Loucy (cell line): ENCODE results near the gene PRR35.
"Not testable (repeated sequence)": the region's sequence is repeated elsewhere in the genome, so short reads cannot be mapped to it uniquely, and the experiment has no call there.

Experiments
- H2AFZ ChIP-seq: fragments of 200-600 bp; sonication (generic); 2 replicates; pipeline ENCODE4 v1.6.0; 2016; ENCODE audit warnings: antibody characterized with exemption, mild to moderate bottlenecking, low read length, moderate library complexity
- H3F3A ChIP-seq: fragments of 200-600 bp; 2 replicates; pipeline ENCODE4 v1.6.0; 2016; ENCODE audit warnings: antibody characterized with exemption, low read depth, mild to moderate bottlenecking
- H3K27me3 ChIP-seq: fragments of 200-600 bp; sonication (generic); 2 replicates; pipeline ENCODE4 v1.6.1; 2014; ENCODE audit warnings: low read length, mild to moderate bottlenecking; ENCODE audit not compliant: insufficient read depth, poor library complexity, severe bottlenecking
- H3K36me3 ChIP-seq: fragments of 200-600 bp; sonication (generic); 2 replicates; pipeline ENCODE4 v1.6.1; 2016; ENCODE audit warnings: low read length; ENCODE audit not compliant: insufficient read depth
- H3K4me1 ChIP-seq: fragments of 200-600 bp; sonication (generic); 2 replicates; pipeline ENCODE4 v1.5.1; 2014; ENCODE audit warnings: low read length, mild to moderate bottlenecking; ENCODE audit not compliant: insufficient read depth, poor library complexity, severe bottlenecking
- H3K4me2 ChIP-seq: fragments of 200-600 bp; sonication (generic); 2 replicates; pipeline ENCODE4 v1.6.0; 2014; ENCODE audit warnings: antibody characterized with exemption, low read length, low read depth, mild to moderate bottlenecking; ENCODE audit not compliant: poor library complexity, severe bottlenecking
- H3K4me3 ChIP-seq: fragments of 200-600 bp; sonication (generic); 2 replicates; pipeline ENCODE4 v1.5.1; 2014; ENCODE audit warnings: low read length, mild to moderate bottlenecking, mixed read lengths; ENCODE audit not compliant: poor library complexity, severe bottlenecking
- H3K79me2 ChIP-seq: fragments of 200-600 bp; sonication (generic); 2 replicates; pipeline ENCODE4 v1.6.1; 2014; ENCODE audit warnings: low read length; ENCODE audit not compliant: insufficient read depth
- H3K9ac ChIP-seq: fragments of 200-600 bp; sonication (generic); 2 replicates; pipeline ENCODE4 v1.6.0; 2014; ENCODE audit warnings: mild to moderate bottlenecking, low read depth, low read length, moderate library complexity; ENCODE audit not compliant: poor library complexity, severe bottlenecking
- H3K9me2 ChIP-seq: fragments of 200-600 bp; sonication (generic); replicated peaks from 2 replicates; pipeline ENCODE4 v1.6.1; 2016; ENCODE audit warnings: low read depth, low read length, mixed read lengths
- H3K9me3 ChIP-seq: fragments of 200-600 bp; sonication (generic); 2 replicates; pipeline ENCODE4 v1.6.1; 2014; ENCODE audit warnings: mild to moderate bottlenecking, antibody characterized with exemption, low read length, low read depth; ENCODE audit not compliant: insufficient read depth
- H4K20me1 ChIP-seq: fragments of 200-600 bp; sonication (generic); 2 replicates; pipeline ENCODE4 v1.6.0; 2014; ENCODE audit warnings: antibody characterized with exemption, low read length, mild to moderate bottlenecking; ENCODE audit not compliant: insufficient read depth, poor library complexity, severe bottlenecking
- CTCF ChIP-seq: fragments of 200-600 bp; sonication (generic); conservative IDR thresholded peaks from 2 replicates; pipeline ENCODE4 v1.5.1; 2014; ENCODE audit warnings: mild to moderate bottlenecking, antibody characterized with exemption, low read length
- EZH2phosphoT487 ChIP-seq: fragments of 200-600 bp; IDR thresholded peaks from 2 replicates; pipeline ENCODE4 v1.6.1; 2018; ENCODE audit warnings: antibody characterized with exemption, mild to moderate bottlenecking, moderate library complexity, borderline replicate concordance

Gene PRR35

GRCh38 chr16:595942-596735 is 35.9 kb downstream of the PRR35 start:
- H3K79me2 ChIP-seq: peaks cover 44% of the 10 kb centered on the region; the same call in 1 of the 2 replicates

DNA sequence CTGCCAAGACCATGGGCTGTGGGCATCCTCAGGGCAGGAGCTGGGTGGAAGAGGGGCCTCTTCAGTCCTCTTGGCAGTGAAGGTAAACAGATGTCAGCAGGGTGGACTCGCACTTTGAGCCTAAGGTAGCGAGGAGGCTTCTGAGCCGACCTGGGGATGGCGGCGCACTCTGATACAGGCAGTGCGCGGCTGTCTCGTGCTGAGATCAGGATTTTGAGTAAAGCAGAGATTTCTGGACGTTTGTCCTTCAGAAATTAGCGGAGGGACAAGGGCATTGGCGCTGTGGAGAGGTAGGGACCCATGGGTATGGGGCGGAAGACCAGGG is 36.5 kb downstream of the PRR35 start:
- TF ChIP-seq CTCF (no peak), EZH2phosphoT487 (no peak)
- no peaks in the 10 kb centered on the region for H3K27me3 ChIP-seq
- peaks cover 40% of the 10 kb centered on the region; the same call in 1 of the 2 replicates for H3K79me2 ChIP-seq
- no peaks in the 10 kb centered on the region for H3K9me2 ChIP-seq
- peaks cover 18% of the 10 kb centered on the region for H3K4me1 ChIP-seq
- no peak overlapping the region for H2AFZ ChIP-seq
- H3K4me3 ChIP-seq: no peak overlapping the region
- H3K9ac ChIP-seq: no peak overlapping the region
- no peaks in the 10 kb centered on the region for H3K9me3 ChIP-seq
- H3K36me3 ChIP-seq: no peaks in the 10 kb centered on the region; the same call in 1 of the 2 replicates
- no peak overlapping the region for H3K4me2 ChIP-seq
- no peaks in the 10 kb centered on the region for H3F3A ChIP-seq
- no peaks in the 10 kb centered on the region for H4K20me1 ChIP-seq

More at GRCh38 chr16:595942-596735, 35.9 kb downstream of the PRR35 start:
- Histone ChIP-seq H4K20me1 (no peaks in the 10 kb centered on the region), H3K9me2 (no peaks in the 10 kb centered on the region), H3K4me1 (peaks cover 18% of the 10 kb centered on the region), H3K4me3 (no peak overlapping the region), H3K4me2 (no peak overlapping the region), H3K27me3 (no peaks in the 10 kb centered on the region), H2AFZ (no peak overlapping the region), H3F3A (no peaks in the 10 kb centered on the region), H3K9me3 (no peaks in the 10 kb centered on the region), H3K9ac (no peak overlapping the region), H3K36me3 (no peaks in the 10 kb centered on the region; the same call in 1 of the 2 replicates)
- TF ChIP-seq EZH2phosphoT487 (no peak), CTCF (no peak)

DNA sequence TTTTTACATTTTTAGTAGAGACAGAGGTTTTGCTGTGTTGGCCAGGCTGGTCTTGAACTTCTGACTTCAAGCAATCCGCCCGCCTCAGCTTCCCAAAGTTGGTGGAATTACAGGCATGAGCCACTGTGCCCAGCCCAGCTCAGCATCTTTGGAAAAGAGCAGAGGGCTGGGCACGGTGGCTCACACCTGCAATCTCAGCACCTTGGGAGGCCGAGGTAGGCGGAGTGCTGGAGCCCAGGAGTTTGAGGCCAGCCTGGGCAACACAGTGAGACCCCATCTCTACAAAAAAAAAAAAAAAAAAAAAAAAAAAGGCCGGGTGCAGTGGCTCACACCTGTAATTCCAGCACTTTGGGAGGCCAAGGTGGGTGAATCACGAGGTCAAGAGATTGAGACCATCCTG is 37.5 kb downstream of the PRR35 start:
- not testable (repeated sequence) for H3K9me3 ChIP-seq, H4K20me1 ChIP-seq, H3K4me2 ChIP-seq, H3K27me3 ChIP-seq, H3K9me2 ChIP-seq, H2AFZ ChIP-seq, H3F3A ChIP-seq, H3K9ac ChIP-seq, H3K4me3 ChIP-seq, H3K36me3 ChIP-seq, H3K4me1 ChIP-seq
- peaks cover 32% of the 10 kb centered on the region; the same call in 1 of the 2 replicates for H3K79me2 ChIP-seq
